H4 (cell line): ENCODE results near the gene ITGB8. TPM values are rescaled to one million over a fixed set of nuclear protein-coding genes. Genes with fewer than 3 reads are reported as not detected.

ENCODE experiments used
- DNase-seq: peaks from one replicate; pipeline ENCODE4 v3.0.0-alpha.2; 2015; ENCODE audit warnings: low spot score
- total RNA-seq: library from RNA; depleted of rRNA; stranded (reverse); fragments of >200 nt; shearing (Covaris generic); gene quantifications from 2 replicates; pipeline ENCODE4 v1.2.3, GENCODE V29; 2014

Gene ITGB8
- total RNA-seq, 1 experiment from 2014 or later = 107 TPM

GRCh38 chr7:20340839-20341238 lies 10.1 kb downstream of the ITGB8 start:
- DNase-seq = no peak

GRCh38 chr7:20343205-20343604 lies 12.5 kb downstream of the ITGB8 start:
- DNase-seq = no peak

GRCh38 chr7:20343941-20344340 lies 13.2 kb downstream of the ITGB8 start:
- no peak for DNase-seq

GRCh38 chr7:20344396-20344795 lies 13.7 kb downstream of the ITGB8 start:
- no peak for DNase-seq

GRCh38 chr7:20346577-20346976 lies 15.9 kb downstream of the ITGB8 start:
- DNase-seq = no peak

- no peak for DNase-seq
These were observed 17.0 kb downstream of the ITGB8 start for GRCh38 chr7:20347680-20348079.

- DNase-seq = no peak
These were observed 17.6 kb downstream of the ITGB8 start for GRCh38 chr7:20348125-20348807.

GRCh38 chr7:20350518-20350951 lies 19.8 kb downstream of the ITGB8 start:
- no peak for DNase-seq

- DNase-seq = no peak
These were observed 20.4 kb downstream of the ITGB8 start for GRCh38 chr7:20350996-20351692.

GRCh38 chr7:20351901-20352300 lies 21.2 kb downstream of the ITGB8 start:
- DNase-seq = no peak

- peak; percentile 91 for DNase-seq
These were observed 22.0 kb downstream of the ITGB8 start for GRCh38 chr7:20352573-20353306.

- DNase-seq = no peak
These were observed 24.2 kb downstream of the ITGB8 start for GRCh38 chr7:20354610-20355528.

GRCh38 chr7:20358106-20358505 lies 27.4 kb downstream of the ITGB8 start:
- DNase-seq = no peak

- DNase-seq = no peak
These were observed 28.1 kb downstream of the ITGB8 start for GRCh38 chr7:20358762-20359282.

- DNase-seq = no peak
These were observed 28.8 kb downstream of the ITGB8 start for GRCh38 chr7:20359341-20359963.

- DNase-seq = no peak
These were observed 32.0 kb downstream of the ITGB8 start for GRCh38 chr7:20362574-20363253.

GRCh38 chr7:20364571-20365196 lies 34.0 kb downstream of the ITGB8 start:
- no peak for DNase-seq

GRCh38 chr7:20365486-20365885 lies 34.8 kb downstream of the ITGB8 start:
- DNase-seq = no peak

GRCh38 chr7:20374399-20374798 lies 43.7 kb downstream of the ITGB8 start:
- DNase-seq = no peak

GRCh38 chr7:20376796-20377195 lies 46.1 kb downstream of the ITGB8 start:
- no peak for DNase-seq
